SK-N-MC (cell line): ENCODE data around the gene CCRL2.

Experiments
- EZH2 ChIP-seq: fragments of 200-600 bp; sonication (generic); IDR thresholded peaks from one replicate; pipeline ENCODE4 v1.6.1; 2017; ENCODE audit warnings: antibody characterized with exemption
- FOXP2 ChIP-seq: optimal IDR thresholded peaks from 2 replicates; pipeline ENCODE3; 2011; ENCODE audit warnings: mild to moderate bottlenecking, moderate library complexity; ENCODE audit not compliant: insufficient read depth; ENCODE audit errors: extremely low read length, control extremely low read depth
- POLR2AphosphoS5 ChIP-seq: IDR thresholded peaks from 2 replicates; pipeline ENCODE4 v1.6.1; 2012; ENCODE audit warnings: mild to moderate bottlenecking, low read depth, low read length, borderline replicate concordance

- TF ChIP-seq POLR2AphosphoS5 (no peak), EZH2 (no peak), FOXP2 (no peak)
Observed at GRCh38 chr3:46375814-46376213, 31.2 kb upstream of the CCRL2 start.
